VCaP (cell line): ENCODE data around the gene ARF3.

Source experiments
- H3K27ac ChIP-seq: fragments of 450-650 bp; 2 replicates; pipeline ENCODE4 v1.5.1; 2017
- TF ChIP-seq, protein P1 (sequence below): fragments of 450-650 bp; conservative IDR thresholded peaks from 2 replicates; pipeline ENCODE4 v1.5.1; 2017; ENCODE audit warnings: mild to moderate bottlenecking, moderate library complexity

ARF3 gene

DNA sequence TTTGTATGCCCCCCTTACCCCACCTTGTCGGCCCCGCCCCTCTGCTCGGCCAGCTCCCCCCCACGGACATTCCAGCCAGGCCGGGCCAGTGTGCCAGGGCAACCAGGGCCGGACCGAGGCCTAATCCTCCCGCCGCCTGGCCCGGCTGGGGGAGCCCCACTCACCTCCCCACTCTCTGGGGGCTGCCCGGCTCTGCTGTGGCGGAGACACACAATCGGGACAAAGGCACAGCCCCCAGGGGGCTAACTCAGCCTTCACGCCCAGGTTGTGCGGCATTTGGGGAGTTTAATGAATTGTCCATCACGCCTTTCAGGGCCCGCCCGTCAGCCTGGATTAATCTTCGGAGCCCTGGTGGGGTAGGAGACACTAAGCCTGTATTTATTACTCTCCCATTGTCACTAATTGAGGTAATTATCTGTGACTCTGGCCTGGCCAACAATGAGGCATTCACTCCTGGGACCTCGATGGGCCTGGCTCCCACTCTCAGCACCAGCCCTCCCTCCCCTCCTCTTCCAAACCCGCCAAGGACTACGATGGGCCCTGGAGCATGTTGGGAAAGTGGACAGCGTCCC, 29.5 kb upstream of the ARF3 start:
- TF ChIP-seq, protein P1, sequence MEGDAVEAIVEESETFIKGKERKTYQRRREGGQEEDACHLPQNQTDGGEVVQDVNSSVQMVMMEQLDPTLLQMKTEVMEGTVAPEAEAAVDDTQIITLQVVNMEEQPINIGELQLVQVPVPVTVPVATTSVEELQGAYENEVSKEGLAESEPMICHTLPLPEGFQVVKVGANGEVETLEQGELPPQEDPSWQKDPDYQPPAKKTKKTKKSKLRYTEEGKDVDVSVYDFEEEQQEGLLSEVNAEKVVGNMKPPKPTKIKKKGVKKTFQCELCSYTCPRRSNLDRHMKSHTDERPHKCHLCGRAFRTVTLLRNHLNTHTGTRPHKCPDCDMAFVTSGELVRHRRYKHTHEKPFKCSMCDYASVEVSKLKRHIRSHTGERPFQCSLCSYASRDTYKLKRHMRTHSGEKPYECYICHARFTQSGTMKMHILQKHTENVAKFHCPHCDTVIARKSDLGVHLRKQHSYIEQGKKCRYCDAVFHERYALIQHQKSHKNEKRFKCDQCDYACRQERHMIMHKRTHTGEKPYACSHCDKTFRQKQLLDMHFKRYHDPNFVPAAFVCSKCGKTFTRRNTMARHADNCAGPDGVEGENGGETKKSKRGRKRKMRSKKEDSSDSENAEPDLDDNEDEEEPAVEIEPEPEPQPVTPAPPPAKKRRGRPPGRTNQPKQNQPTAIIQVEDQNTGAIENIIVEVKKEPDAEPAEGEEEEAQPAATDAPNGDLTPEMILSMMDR = no peak
- H3K27ac ChIP-seq = no peak overlapping the region

DNA sequence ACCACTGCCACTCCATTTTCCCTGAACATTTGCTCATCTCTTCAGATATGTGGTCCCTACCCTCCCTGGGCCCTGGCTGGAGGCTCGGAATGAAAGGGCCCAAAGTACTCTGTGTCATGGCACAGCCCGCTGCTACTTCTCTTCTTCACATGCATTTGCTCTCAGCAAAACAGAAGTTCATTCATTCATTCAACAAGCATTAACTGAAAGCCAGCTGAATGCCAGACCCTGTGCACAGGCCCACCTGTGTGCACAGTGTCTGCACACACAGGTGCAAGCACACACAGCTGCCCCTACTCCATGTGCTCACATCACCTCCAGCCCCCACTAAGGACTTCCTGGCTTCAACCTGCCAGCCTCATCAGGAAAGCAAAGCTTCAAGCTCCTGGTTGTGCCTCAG, 28.6 kb upstream of the ARF3 start:
- TF ChIP-seq, protein P1 = no peak
- no peak overlapping the region for H3K27ac ChIP-seq

DNA sequence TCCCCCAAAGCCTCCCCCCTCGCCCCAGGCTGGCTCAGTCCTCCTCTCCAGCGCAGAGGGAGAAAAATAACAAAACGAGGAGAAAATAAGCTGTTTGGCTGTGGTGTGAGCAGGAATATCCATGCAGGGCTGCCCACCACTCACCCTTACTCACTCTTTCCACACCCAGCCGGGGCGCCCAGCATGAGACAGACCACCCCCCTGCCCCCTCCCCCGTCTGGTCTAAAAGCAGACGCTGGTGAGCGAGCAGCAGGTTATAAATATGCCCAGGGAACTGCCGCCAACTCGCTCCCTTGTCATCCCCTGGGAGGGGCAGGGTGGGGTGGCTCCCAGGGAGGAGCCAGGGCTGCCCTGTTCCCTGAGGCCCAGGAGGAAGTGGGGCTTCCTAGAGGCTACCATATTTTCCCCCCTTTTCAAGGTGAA, 28.2 kb upstream of the ARF3 start:
- no peak overlapping the region for H3K27ac ChIP-seq
- TF ChIP-seq, protein P1 = no peak

DNA sequence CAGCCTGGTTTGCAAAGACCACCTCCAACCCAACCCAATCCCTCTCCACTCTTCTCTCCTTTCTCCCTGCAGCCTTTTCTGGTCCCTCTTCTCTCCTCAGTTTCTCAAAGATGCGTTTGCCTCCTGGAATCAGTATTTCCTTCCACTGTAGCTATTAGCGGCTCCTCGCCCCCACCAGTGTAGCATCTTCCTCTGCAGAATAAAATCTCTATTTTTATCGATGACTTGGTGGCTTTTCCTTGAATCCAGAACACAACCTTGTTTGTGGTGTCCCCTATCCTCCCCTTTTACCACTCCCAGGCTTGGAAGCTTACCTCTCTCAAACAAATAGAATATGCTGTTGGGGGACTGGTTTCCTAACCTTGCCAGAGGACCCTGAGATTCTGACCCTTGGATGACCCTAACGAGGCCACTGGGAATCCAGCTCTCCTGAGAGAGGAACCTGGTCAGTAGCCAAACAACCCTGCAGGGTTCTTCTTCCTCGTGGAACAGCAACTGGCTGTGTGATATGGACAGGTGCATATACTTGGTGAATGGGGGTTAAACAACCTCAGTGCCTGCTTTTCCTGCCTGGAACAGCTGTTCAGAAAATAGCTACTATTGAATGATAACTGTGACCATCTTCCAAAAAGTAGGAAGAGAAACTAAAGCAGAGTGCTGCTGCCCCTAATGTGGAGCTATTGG, 25.3 kb upstream of the ARF3 start:
- no peak overlapping the region for H3K27ac ChIP-seq
- TF ChIP-seq, protein P1 = no peak

DNA sequence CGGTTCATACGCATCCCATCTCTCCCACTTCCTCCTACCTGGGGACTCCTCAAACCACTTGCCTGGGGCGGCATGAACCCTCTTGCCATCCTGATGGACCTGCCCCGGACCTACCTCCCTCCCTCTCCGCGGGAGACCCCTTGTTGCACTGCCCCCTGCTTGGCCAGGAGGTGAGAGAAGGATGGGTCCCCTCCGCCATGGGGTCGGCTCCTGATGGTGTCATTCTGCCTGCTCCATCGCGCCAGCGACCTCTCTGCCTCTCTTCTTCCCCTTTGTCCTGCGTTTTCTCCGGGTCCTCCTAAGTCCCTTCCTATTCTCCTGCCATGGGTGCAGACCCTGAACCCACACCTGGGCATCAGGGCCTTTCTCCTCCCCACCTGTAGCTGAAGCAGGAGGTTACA, 24.5 kb upstream of the ARF3 start:
- TF ChIP-seq, protein P1 = no peak
- no peak overlapping the region for H3K27ac ChIP-seq

DNA sequence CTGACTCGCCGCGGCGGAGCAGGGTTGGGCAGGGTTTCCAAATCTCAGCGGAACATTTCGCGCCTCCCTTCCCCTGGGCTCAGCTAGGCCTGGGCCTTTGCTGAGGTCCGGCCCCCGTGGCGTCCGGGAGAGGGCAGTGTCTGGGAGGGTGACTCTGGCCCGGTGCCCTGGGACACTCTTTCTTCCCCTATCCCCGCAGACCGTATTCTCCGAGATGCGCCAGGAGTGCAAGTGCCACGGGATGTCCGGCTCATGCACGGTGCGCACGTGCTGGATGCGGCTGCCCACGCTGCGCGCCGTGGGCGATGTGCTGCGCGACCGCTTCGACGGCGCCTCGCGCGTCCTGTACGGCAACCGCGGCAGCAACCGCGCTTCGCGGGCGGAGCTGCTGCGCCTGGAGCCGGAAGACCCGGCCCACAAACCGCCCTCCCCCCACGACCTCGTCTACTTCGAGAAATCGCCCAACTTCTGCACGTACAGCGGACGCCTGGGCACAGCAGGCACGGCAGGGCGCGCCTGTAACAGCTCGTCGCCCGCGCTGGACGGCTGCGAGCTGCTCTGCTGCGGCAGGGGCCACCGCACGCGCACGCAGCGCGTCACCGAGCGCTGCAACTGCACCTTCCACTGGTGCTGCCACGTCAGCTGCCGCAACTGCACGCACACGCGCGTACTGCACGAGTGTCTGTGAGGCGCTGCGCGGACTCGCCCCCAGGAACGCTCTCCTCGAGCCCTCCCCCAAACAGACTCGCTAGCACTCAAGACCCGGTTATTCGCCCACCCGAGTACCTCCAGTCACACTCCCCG, 23.9 kb upstream of the ARF3 start:
- H3K27ac ChIP-seq = no peak overlapping the region
- TF ChIP-seq, protein P1 = peak; percentile 55

DNA sequence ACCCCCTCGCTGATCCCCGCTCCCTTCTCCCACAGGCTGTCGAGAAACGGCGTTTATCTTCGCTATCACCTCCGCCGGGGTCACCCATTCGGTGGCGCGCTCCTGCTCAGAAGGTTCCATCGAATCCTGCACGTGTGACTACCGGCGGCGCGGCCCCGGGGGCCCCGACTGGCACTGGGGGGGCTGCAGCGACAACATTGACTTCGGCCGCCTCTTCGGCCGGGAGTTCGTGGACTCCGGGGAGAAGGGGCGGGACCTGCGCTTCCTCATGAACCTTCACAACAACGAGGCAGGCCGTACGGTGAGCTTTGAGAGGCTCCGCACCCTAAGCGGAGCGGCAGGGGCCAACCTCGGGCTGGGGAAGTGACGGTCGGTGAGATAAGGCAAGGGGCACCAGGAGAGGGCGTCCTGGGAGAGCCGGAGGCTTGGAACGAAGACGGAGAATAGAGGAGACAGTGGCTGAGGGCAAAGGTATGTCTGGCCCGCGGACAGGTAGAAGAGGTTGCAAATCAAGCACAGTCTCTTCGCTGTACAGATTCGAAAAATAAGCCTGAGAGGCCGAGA, 23.2 kb upstream of the ARF3 start:
- TF ChIP-seq, protein P1 = no peak
- no peak overlapping the region for H3K27ac ChIP-seq
